Liver (tissue), 3 donors: ENCODE data around the gene HK2.

ENCODE experiments used
- ATF3 ChIP-seq: IDR thresholded peaks from 2 replicates; pipeline ENCODE4 v1.6.1; 2016; ENCODE audit warnings: antibody characterized with exemption
- CTCF ChIP-seq: fragments of 150-350 bp; IDR thresholded peaks from 2 replicates; pipeline ENCODE4 v1.5.1; 2017; ENCODE audit warnings: improper control_type of control experiment, low read depth, low read length; ENCODE audit not compliant: missing input control
- MAX ChIP-seq: IDR thresholded peaks from 2 replicates; pipeline ENCODE4 v1.6.1; 2016; ENCODE audit warnings: antibody characterized with exemption
- RAD21 ChIP-seq, 2 donors: IDR thresholded peaks; 2 replicates each; pipeline ENCODE4 v1.6.1; 2016; ENCODE audit warnings: antibody characterized with exemption in 2 of 2, mild to moderate bottlenecking in 2 of 2
- REST ChIP-seq: IDR thresholded peaks from 2 replicates; pipeline ENCODE4 v1.6.1; 2016; ENCODE audit warnings: antibody characterized with exemption, mild to moderate bottlenecking
- YY1 ChIP-seq: IDR thresholded peaks from 2 replicates; pipeline ENCODE4 v1.6.1; 2016; ENCODE audit warnings: antibody characterized with exemption, mild to moderate bottlenecking
- donor health status: healthy.
- donor health status: healthy.

- TF ChIP-seq CTCF: no peak
- TF ChIP-seq RAD21 (IDR thresholded peaks at IDR 0.05): no peak
- TF ChIP-seq REST: no peak
- TF ChIP-seq YY1: no peak
- TF ChIP-seq MAX: no peak
- no peak for TF ChIP-seq ATF3
Measured at GRCh38 chr2:74925361-74925786, 91.4 kb downstream of the HK2 start.
